SK-N-SH (cell line): Measurements from ENCODE around the gene DHX9.
A peak's percentile ranks its signal among the peaks of the same experiment; 100 is the strongest.

Experiments
- CTCF ChIP-seq: fragments of 200-600 bp; sonication (generic); IDR thresholded peaks from 2 replicates; pipeline ENCODE4 v1.6.1; 2017; ENCODE audit warnings: antibody characterized with exemption, mild to moderate bottlenecking, moderate library complexity
- EZH2phosphoT487 ChIP-seq: fragments of 200-600 bp; sonication (generic); IDR thresholded peaks from 2 replicates; pipeline ENCODE4 v1.6.1; 2017; ENCODE audit warnings: low read depth, mixed run types, mild to moderate bottlenecking, antibody characterized with exemption, moderate library complexity, borderline replicate concordance
- NFIC ChIP-seq: IDR thresholded peaks from 2 replicates; pipeline ENCODE4 v1.4.0; 2012; ENCODE audit warnings: borderline replicate concordance
- POLR2AphosphoS5 ChIP-seq: IDR thresholded peaks from 2 replicates; pipeline ENCODE4 v1.6.1; 2012; ENCODE audit warnings: low read depth, low read length
- RAD21 ChIP-seq: IDR thresholded peaks from 2 replicates; pipeline ENCODE4 v1.6.1; 2012; ENCODE audit warnings: mild to moderate bottlenecking, low read length
- SIN3A ChIP-seq: IDR thresholded peaks from 2 replicates; pipeline ENCODE4 v1.6.1; 2012; ENCODE audit warnings: low read depth, mild to moderate bottlenecking, low read length, moderate library complexity, borderline replicate concordance
- SMC3 ChIP-seq: IDR thresholded peaks from 2 replicates; pipeline ENCODE4 v1.6.1; 2012; ENCODE audit warnings: low read depth, low read length, improper control_type of control experiment
- TF ChIP-seq, protein P1 (sequence below): IDR thresholded peaks from 2 replicates; pipeline ENCODE4 v1.4.0; 2012; ENCODE audit warnings: low read depth, borderline replicate concordance

DNA sequence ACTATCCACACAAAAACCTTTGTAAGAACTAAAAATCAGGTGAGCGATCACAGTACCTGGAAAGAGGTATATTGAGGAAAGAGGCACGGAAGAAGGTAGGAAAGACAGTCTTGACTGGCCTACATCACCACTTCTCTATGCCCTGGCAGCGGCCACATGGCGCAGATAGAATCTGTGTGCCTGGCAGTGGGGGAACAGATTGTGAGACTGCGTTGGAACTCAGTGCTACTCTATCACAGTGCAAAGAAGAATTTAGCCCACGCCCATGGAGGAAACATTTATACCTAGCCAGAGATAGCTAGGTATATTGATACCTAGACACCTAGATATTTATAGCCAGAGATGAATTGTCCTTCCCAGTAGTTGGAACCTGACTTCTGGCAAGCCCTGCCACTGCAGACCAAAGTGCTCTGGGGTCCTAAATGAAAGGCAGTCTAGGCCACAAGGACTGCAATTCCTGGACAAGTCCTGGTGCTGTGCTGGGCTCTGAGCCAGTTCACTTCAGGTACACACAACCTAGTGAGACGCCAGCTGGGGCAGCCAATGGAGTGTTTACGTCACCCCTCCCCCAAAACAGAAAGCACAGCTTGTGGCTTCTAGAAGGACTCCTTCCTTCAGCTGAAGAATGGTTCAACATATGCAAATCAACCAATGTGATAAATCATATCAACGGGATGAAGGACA, 51.9 kb downstream of the DHX9 start:
- TF ChIP-seq CTCF (no peak), RAD21 (no peak), EZH2phosphoT487 (no peak), SMC3 (no peak), SIN3A (no peak), POLR2AphosphoS5 (0 out of 2 replicates have a peak, but pooled peaks have one; percentile 38), NFIC (no peak)
- TF ChIP-seq, protein P1, sequence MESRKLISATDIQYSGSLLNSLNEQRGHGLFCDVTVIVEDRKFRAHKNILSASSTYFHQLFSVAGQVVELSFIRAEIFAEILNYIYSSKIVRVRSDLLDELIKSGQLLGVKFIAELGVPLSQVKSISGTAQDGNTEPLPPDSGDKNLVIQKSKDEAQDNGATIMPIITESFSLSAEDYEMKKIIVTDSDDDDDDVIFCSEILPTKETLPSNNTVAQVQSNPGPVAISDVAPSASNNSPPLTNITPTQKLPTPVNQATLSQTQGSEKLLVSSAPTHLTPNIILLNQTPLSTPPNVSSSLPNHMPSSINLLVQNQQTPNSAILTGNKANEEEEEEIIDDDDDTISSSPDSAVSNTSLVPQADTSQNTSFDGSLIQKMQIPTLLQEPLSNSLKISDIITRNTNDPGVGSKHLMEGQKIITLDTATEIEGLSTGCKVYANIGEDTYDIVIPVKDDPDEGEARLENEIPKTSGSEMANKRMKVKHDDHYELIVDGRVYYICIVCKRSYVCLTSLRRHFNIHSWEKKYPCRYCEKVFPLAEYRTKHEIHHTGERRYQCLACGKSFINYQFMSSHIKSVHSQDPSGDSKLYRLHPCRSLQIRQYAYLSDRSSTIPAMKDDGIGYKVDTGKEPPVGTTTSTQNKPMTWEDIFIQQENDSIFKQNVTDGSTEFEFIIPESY: no peak
